HUDEP-2 (cell line): ENCODE results near the gene FKBP14.

Experiments used
- DNase-seq, 76 experiments: peaks; one replicate each; lab custom pipeline; 2025; ENCODE audit not compliant: unreplicated experiment in 76 of 76; lab: John Stamatoyannopoulos, UW

The FKBP14 gene

DNA sequence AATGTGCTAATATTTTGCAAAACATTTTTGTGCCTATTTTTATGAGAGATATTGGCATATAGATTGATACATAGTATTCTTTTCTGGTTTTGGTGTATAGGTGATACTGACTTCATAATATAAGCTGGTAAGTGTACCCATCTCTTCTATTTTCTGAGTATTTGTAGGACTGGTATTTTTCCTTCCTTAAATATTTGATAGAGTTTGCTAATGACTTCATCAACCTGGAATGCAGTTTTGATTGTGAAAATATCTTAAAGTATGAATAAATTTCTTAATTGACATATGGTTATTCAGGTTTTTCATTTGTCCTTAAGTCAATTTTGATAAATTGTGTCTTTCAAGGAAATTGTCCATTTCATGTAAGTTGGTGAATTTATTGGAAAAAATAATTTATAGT is 30.9 kb downstream of the FKBP14 start:
- DNase-seq: no peak

DNA sequence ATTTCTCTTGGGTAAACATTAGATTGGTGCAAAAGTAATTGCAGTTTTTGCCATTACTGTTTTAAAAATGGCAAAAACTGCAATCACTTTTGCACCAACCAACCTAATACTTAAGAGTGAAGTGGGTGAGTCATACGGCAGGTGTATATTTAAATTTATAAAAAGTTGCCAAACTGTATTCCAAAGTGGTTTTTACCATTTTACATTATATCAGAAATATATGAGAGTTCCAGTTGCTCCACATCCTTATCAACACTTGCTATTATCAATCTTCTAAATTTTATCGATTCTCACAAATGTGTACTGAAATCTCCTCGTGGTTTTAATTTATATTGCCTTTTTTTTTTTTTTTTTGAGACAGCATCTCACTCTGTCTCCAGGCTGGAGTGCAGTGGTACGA is 33.4 kb downstream of the FKBP14 start:
- DNase-seq: no peak

DNA sequence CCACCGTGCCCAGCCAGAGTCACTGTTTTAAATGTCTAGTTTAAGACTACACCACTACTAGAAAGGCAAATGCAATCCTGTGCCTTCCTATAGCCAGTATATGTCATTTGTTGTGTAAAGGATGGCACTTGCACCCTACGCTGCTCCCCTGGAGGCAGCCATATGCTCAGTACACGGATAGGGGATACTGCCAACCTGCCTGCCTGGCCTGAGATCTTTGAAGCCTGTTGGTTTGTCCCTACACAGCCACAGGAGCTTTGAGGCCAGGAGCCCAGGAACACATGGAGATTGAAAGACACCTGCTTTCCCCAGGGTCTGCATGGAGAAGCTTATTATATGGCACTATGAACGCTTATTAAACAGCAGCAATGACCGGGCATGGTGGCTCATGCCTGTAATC is 34.6 kb downstream of the FKBP14 start:
- DNase-seq: no peak

DNA sequence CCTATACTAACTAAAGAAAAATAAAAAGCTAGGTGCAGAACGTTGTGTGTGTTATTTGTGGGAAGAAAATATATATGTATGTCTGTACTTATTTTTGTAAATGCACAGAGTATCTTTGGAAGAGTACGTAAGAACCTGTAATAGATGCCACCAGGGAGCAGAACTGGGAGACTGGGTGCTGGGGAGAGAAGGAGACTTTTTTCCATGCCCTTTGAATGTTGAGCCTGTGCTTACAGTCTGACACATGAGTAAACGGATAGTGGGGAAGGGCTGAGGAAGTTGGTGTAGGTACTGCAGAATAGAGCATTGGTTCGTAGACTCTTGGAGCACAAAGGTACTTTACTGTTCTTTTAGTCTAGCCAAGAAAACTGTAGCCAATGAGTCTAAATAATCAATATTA is 35.6 kb downstream of the FKBP14 start:
- DNase-seq: no peak

DNA sequence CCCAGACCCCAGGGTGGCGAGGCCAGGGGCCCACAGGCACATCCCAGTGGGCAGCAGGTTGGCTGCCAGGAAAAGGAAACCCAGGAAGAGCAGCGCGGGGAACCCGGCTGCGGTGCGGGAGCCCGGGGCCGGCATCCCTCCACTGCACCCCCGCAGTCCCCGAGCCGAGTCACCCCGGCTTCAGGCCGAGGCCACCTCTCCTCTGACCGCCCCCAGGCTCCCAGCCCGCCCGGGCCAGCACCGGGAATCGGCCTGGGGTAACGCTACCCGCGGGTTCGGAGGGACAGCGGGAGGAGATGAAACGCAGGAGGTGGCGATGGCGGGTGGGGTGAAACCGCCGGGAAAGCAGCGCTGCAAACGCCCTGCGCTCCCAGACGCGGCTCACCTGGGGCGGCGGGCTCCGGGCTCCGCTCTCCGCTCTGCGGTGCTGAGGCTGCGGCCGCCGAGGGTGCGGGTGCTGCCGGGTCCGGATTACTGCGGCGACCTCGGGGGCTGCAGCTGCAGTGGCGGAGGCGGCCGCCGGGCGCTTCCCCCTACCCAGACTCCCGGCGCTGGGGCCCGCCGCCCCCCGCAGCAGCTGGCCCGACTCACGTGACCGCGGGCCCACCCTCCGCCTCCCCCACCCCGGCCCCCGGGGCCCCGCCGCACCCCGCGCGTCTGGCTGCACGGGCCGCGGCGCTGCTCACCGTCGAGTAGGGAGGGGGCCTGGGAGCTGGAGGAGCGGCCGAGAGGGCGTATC is 37.1 kb downstream of the FKBP14 start, which contains the start of gene SCRN1:
Gene SCRN1, minus strand, starts transcription at position 545 of the 739 bp plus-strand sequence. CDS start 20,734 bp downstream, outside the sequence.
- peak in 1 of 76 experiments; percentile 12 for DNase-seq

DNA sequence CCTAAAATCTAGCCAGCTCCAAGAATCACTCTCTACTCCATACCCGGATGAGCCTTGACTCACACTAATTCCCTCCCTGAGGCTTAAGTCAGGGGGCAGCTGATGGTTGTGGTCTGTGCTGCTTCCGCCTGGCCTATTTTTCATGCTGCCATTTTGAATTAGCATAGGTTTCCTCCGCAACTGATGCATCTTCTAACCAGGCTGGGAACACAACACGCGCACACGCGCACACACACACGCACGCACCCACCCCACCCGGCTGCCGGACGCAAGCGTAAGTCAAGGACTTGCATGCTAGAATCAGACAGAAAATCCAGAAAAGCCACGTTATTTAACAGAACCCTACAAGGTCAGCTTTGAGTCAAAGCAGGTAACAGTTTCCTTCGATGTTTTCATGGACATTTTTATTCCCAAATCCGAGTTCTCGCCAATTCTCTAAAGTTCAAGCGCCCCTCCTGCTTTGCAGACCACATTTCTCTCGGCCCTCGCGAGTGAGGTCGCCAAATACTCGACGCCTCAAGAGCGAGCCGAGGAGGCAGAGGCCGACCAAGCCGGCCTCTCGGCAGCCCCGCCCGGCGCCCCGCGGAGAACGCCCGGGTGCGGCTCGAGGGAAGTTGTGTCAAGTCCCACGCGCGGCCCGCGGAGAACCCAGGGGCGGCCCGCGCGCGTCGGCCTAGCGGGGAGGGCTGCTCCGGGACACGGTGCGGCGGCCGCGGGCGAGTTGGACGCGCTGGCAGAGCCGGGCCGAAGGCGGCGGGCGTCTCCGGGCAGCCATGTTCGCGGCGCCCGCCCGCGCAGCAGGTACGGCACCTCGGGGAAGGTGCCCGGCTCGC is 37.9 kb downstream of the FKBP14 start:
- peak in 4 of 76 experiments; percentile 5 to 14 (median 9) for DNase-seq

DNA sequence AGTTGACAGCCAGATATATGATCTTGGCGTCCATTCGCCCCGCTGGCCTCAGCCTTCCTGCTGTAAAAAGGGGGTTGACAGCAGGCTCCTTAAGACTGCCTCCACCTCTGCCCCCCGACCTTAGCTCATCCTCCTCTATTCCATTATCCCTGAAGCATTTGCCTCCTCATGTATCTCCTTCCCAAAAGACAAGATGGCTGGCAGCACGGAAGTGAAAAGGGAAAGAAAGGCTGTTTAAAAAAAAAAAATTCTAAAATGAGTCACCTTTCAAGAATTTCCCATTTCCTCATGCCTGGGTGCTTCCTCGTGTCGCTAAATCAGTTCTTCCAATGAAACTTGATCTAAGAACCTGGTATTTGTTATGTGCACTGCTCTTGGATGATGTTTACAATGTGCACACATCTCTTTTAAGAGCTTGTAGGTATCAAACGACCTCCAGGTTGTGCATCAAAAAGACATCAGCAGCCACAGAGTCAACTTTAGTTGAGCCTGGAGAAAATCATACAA is 38.6 kb downstream of the FKBP14 start:
- no peak for DNase-seq

DNA sequence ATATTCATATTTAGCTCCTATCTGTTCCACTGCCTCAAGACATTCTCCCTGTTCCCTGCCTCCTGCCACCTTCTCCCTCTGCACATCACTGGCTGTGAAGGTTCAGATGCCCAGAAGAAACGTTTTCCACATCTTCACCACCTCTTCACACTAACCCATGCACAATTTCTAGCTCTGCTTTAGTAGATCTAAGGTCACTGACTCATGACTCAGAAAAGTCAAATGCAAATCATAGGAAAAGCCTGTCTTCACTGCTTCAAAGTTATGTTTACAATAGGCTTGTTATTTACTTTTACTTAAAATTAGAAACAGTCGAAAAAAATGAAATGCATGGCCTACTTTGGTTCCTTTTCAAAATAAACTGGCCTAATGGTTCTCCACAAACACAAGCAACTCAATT is 39.4 kb downstream of the FKBP14 start:
- DNase-seq: no peak

DNA sequence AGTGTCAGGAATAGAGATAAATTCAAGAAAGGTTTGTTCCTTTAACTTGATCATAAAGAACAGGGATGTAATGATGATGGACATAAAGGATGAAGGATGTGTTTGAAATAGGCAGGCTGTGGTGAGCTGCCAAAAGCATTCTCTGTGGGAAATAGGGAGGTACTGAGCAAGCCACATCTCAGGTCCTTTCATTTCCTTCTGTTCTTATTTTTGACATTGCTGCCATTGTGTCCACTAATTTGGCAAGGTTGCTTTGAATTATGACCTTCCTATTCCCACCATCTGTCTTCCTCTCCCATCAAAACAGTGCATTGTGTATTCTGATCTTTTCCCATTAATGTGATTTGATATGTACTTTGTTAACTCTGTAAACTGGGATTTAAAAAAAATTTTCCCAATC is 46.4 kb downstream of the FKBP14 start:
- no peak for DNase-seq

DNA sequence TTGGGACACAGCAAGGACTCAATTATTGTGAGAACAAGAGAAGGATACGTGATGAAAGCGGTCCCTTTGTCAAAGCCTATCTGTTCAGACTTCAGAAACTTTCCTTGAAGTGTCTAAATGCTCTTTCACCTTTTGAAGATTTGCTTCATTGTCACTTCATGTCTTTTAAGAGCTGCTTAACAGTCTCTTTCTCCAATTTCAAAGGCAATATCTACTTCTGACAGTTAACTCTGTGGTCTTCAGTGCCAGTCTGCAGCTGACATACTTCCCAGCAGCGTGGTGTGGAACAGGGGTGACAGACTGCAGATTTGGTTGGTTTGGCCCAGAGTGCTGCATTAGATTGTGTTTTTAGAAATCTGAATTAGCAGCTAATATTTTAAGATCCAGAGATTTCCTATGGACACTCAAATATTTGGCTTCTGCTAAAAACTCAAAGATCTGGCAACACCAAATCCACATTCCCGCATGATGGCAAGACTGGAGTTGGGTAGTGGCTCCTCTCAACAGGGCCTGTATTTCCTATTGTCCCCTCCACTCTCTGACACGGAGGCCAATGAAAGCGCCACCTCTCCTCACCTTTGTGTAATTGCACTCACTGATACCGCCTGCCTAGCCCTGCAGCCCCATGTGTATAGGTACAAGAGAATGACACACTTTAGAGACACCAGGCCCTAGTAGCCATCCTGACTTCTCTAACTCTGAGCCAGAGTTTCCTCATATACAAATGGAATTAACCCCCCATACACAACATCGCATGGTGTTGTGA is 48.4 kb downstream of the FKBP14 start:
- DNase-seq: peak in 4 of 76 experiments; percentile 2 to 17 (median 9)

DNA sequence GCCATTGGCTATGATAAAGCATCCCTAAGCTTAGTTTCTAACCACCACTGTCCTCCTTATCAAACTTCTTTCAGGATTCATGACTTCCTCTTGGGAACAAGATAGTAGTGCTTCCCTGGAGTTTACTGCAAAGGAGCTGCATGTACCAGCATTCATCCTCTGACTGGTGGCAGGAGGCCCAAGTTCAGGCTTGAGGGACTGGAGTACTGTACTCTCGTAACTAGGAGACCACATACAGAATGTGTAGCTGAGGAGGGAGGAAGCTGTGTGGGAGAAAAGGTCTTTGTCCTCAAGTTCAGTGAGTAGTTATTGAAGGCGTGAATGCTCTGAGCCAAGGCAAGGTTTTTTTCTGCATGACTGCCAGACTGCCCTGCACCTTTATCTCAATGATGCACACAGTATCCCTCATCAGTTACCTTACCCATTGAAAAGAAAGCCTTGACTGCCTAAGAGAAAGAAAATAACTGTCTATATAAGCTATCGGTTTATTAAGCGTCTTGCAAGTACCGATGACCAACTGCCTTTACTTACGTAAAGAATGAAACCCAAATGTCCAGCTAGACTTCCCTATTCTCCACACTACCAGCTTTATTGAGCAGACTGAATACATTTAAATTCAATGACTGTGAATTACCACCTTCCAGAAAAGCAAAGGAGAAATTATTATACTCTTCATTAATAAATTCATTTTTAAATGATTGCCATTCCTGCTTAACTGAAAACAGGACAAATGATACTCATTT is 49.7 kb downstream of the FKBP14 start:
- no peak for DNase-seq

DNA sequence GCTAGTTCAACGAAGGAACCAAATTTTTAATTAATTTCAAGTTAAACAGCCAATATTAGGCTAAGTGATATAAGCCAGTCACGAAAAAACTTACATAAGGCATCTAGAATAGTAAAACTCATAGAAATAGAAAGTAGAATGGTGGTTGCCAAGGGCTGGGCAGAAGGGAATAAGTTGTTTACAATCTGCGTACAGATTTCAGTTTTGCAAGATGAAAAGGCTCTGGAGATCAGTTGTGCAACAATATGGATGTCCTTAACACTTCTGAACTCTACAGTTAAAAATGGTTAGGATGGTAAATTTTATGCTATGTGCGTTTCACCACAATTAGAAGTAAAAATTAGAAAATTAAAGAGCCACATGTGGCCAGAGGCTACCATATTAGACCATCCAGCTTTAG is 50.2 kb downstream of the FKBP14 start:
- DNase-seq: no peak

DNA sequence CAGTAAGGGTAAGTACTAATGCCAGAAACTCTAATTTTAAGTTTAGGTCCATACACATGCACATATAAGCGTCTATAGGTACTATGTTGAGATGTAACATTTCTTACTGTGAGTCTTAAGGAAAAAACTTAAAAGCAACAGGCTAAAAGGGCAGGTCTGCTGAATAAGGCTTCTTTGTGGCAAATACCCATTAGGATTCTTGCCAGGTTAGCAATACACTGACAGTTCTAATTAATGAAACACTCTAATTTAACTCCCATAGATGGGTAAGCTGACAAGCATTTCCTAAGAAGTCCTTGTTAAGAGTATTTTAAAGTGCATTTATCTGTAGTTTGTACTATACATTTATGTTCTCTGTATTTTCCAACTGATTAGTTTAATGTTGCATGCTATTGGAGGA is 50.9 kb downstream of the FKBP14 start:
- DNase-seq: no peak

DNA sequence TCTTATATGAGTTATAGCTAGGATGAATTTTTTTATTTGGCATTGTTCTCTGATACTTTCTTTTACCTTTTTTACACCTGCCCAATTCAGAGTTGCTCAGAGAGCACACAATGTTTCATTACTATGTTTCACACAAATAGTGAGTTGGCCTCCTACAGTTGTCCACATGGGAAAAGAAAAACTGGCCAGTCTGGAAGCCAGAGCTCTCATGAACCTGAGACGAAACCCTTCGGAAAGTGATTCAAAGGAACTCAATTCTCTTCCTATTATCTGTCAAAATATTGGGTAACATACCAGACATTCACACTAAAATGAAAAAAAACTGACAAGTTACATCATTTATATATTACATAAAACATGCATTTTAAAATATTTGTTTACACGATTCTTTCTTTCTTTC is 52.2 kb downstream of the FKBP14 start:
- no peak for DNase-seq

DNA sequence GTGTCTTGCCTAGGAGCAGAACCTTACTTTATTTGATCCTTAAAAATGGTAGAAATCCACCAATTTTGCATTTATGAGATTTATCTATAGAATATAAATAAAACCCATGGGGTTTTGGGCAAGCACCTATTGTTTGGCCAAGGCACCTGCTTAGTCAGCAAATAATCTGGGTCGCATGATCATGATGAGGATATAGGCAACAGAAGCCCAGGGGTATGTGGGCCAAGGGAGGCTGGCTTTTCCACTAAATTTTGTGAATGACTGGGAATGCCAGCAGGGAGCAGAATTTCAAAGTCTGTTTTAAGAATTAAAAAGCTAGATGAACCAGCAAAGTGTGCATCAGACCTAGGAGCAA is 54.2 kb downstream of the FKBP14 start:
- DNase-seq: no peak

DNA sequence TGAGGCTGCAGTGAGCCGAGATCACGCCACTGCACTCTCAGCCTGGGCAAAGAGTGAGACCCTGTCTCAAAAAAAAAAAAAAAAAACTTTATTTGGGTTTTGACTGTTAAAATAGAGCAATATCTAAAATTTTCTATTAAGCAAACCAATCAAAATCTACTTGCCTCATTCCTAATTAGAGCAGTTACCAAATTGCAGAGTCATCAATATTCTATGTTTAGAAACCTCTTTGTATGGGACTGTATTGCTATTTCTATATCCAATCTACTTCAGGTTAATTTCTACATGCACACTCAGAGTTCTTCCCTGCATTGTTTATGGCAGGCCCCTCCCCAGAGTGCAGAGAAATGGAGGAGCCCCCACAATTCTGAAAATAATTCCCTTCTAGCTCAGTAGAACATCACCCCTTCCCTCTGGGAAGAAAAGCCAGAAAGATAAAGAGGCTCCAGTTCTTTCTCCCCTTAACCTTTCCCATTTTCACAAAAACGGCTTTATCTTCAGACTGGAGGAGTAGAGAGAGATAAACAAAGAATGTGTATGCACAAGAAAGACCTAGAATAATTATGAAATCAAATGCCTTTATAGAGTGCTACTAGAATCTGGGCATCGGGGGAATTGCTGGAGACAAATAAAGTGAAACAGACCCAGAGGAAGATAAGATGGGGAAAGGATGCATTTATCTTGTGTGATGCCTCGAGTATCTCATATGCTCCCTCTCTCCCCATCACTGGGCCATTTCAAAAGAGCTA is 54.8 kb downstream of the FKBP14 start:
- no peak for DNase-seq

DNA sequence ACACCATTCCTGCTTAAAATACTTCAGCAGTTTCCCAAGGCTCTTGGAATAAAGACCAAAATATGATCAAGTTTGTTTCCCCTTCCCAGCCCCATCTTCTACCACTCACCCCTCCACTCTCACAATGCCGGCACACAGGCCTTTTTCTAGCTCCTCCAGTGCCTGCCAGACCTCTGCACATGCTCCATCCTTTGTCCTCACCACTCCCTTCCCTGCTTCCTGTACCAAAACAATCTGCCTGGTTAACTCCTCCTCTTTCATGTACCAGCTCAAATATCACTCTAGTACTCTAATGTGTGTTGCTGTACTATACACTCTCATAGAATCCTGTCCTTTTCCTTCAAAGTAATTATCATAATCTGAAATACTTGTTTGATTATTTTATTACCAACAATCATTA is 56.3 kb downstream of the FKBP14 start:
- no peak for DNase-seq

DNA sequence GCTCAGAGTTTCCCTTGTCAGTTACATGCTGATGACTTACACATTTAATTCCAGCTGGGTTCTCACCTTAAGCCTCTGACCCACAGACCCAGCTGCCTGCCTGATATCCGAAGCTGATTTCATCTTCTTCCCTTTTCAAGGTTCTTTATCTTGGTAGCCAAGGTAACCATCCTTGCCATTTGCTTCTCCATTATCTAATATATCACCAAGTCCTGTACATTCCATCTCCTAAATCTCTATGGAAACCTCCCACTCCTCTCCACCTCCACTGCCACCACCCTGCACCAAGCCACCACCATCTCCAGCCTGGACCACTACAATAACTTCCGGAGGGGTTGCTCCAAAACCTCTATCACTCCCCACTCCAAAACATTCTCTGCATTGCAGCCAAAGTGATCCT is 56.8 kb downstream of the FKBP14 start:
- no peak for DNase-seq

DNA sequence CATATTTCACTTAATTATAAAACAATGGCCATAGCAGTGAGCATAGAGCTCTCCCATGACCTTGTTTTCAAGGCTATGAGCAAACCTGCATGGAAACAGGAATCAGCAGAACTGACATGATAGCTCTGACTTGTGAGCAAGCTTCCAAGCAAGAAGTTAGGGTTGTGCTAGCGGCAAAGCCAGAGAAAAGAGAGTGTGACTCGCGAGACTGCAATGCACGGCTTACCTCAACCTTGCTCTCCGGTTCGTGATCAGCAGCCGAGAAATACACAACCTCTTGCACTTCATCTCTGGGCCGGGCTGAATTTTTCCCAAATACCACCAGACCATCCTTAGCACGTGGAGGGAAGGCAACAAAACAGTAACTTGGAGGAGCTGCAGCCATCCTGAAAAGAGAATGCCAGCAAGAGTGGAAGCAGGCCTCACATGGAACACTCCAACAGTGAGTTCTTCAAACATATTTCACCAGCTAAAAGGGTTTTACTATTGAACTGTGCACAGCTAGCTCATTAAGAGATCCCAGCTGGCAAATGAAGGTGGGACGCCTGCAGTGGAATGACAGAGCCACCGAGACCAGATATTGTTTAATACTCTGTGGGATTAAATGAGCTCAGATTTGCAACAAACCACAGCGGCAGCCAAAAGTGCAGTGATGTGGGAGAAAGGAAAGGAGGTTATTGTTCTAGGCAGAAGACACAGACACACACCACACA is 57.7 kb downstream of the FKBP14 start:
- DNase-seq: no peak
